SK-N-MC (cell line): Measurements from ENCODE around the gene DLST.

Experiments used
- DNase-seq: peaks from one replicate; pipeline ENCODE4 v3.0.0-alpha.2; 2011; ENCODE audit warnings: low read depth, low spot score
- H3K27ac ChIP-seq: fragments of 200-600 bp; sonication (generic); 2 replicates; pipeline ENCODE4 v1.5.1; 2016; ENCODE audit warnings: mixed run types
- H3K36me3 ChIP-seq: fragments of 200-600 bp; sonication (generic); 2 replicates; pipeline ENCODE4 v1.6.1; 2017; ENCODE audit warnings: antibody characterized with exemption, low read length, mixed read lengths; ENCODE audit not compliant: insufficient read depth
- H3K4me3 ChIP-seq: fragments of 200-600 bp; sonication (generic); 2 replicates; pipeline ENCODE4 v1.5.1; 2016
- H3K9ac ChIP-seq: fragments of 200-600 bp; sonication (generic); 2 replicates; pipeline ENCODE4 v1.8.0; 2017; ENCODE audit warnings: mixed run types, mixed read lengths; ENCODE audit not compliant: insufficient read length
- H3K9me3 ChIP-seq: fragments of 200-600 bp; sonication (generic); 2 replicates; pipeline ENCODE4 v1.6.1; 2017; ENCODE audit warnings: low read depth, mild to moderate bottlenecking, antibody characterized with exemption, low read length, moderate library complexity, mixed read lengths
- EZH2 ChIP-seq: fragments of 200-600 bp; sonication (generic); IDR thresholded peaks from one replicate; pipeline ENCODE4 v1.6.1; 2017; ENCODE audit warnings: antibody characterized with exemption
- FOXP2 ChIP-seq: optimal IDR thresholded peaks from 2 replicates; pipeline ENCODE3; 2011; ENCODE audit warnings: mild to moderate bottlenecking, moderate library complexity; ENCODE audit not compliant: insufficient read depth; ENCODE audit errors: extremely low read length, control extremely low read depth
- POLR2AphosphoS5 ChIP-seq: IDR thresholded peaks from 2 replicates; pipeline ENCODE4 v1.6.1; 2012; ENCODE audit warnings: mild to moderate bottlenecking, low read depth, low read length, borderline replicate concordance

The DLST gene

DNA sequence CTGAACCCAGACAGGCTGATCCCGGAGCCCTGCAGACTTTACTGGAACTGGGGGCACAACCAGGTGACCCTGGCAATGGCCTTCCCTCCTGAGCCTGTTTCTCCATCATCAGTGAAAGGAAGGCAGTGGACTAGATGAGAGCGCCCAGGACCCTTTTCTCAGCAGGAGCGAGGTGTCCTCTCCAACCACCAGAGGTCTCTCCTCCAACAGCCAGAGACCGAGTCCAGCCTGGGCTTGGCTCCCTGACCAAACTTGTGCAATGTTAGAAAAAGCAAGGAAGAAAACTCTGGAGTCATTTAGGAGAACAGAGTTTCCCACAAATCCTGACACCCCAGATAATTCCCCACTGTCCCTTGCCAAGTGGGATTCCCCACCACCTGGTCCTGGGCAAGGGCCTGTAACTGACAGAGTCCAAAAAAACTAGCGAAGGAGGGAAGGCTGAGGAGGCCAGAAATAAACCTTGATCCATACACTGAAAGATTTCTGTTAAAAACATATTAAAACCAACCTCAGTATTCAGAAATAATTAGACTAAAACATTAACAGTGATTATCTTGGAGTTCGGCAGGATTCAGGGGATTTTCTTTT lies 32.4 kb downstream of the DLST start:
- Histone ChIP-seq H3K4me3 (no peak overlapping the region), H3K27ac (0 out of 2 replicates have a peak overlapping the region, but pooled peaks have one; percentile 8), H3K9ac (no peak overlapping the region), H3K36me3 (no peaks in the 10 kb centered on the region), H3K9me3 (no peaks in the 10 kb centered on the region)
- no peak for TF ChIP-seq POLR2AphosphoS5
- no peak for TF ChIP-seq EZH2
- no peak for TF ChIP-seq FOXP2
- DNase-seq, result no peak

DNA sequence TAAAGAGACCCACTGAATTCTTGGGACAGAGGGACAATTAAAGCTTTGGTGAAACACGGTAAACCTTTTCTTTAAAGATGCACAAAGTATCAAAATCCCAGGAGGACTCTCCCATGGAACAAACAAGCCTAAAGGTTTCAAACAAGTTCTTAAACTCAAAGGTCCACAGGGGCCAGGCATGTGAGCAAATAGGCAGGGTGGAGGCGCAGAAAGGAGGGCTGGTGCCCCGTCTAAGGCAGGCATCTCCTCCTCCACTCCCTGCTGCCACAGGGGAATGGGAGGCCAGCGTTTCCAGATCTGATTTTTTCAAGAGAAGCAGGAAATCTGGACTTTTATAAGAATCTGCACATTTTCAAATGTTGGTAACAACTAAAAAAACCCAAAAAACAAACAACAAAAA lies 33.7 kb downstream of the DLST start:
- Histone ChIP-seq H3K36me3 (no peaks in the 10 kb centered on the region), H3K4me3 (no peak overlapping the region), H3K27ac (no peak overlapping the region), H3K9me3 (no peaks in the 10 kb centered on the region), H3K9ac (no peak overlapping the region)
- TF ChIP-seq FOXP2 (no peak), EZH2 (no peak)
- no peak for DNase-seq

DNA sequence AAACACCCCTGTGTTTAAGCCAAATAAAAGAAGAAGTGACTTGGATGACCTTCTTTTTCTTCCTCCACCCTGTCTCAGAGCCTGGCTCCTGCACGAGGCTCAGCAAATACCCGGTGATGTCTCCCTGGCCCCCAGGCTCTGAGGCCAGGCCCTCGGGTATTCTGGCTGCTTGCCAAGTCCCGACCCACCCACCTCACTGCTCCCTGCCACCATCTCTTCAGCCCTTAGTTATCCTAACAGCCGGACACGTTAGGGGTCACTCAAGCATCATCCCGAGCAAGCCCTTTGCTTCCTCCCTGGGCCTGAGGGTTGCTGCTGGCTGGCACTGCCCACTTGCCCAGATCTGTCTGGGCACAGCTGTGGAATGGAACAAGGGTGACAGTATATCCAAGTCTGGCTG lies 34.1 kb downstream of the DLST start:
- no peak for TF ChIP-seq POLR2AphosphoS5
- TF ChIP-seq EZH2, result no peak
- no peak for TF ChIP-seq FOXP2

DNA sequence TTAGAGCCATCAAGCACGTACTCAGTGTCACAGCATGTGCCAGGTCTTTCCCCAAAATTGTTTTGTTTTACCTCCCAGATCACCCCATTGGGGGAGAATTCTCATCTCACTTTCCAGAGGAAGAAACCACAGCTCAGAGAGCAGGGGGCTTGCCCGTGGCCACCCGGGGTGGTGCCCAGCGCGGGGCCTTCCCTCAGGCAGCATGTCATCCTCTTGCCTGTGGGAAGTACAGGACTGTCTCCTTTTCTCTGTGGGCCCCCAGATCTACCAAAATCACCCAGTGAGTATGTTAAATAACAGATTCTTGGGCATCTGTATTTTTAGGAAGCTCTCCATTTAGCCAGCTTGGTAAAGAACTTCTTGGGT lies 35.4 kb downstream of the DLST start:
- TF ChIP-seq EZH2, result no peak
- TF ChIP-seq FOXP2, result no peak
- no peak for TF ChIP-seq POLR2AphosphoS5
- peak overlapping the region; percentile 33 for H3K9ac ChIP-seq
- no peaks in the 10 kb centered on the region for H3K36me3 ChIP-seq
- peak overlapping the region; percentile 21; the same call in 1 of the 2 replicates for H3K27ac ChIP-seq
- H3K9me3 ChIP-seq, result no peaks in the 10 kb centered on the region
- no peak for DNase-seq
- no peak overlapping the region for H3K4me3 ChIP-seq

More for the DNA sequence above, 34.1 kb downstream of the DLST start:
- no peaks in the 10 kb centered on the region for H3K36me3 ChIP-seq
- H3K9ac ChIP-seq, result no peak overlapping the region
- DNase-seq, result no peak
- H3K9me3 ChIP-seq, result no peaks in the 10 kb centered on the region
- H3K27ac ChIP-seq, result no peak overlapping the region
- H3K4me3 ChIP-seq, result no peak overlapping the region

DNA sequence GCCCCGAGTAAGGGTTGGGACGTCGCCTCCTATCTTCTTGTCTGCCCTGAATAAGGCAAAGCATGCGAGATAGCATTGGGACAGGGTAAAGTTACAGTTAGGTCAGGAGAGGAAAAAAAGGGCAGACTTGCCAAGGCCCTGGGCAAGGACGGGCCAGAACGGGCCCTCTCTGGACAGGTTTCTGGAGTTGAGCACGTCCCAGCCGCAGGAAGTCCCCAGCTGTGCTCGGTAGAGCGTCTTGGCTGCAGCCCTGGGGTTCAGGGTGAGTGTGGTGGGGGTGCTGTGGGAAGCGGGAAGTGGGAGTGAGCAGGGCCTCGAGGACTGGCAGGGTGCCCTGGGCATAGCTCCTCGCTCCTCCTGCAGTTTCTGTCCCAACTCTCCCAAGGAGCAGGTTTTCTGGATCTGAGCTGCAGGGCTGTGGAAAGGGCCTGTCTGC lies 35.9 kb downstream of the DLST start:
- Histone ChIP-seq H3K9me3 (no peaks in the 10 kb centered on the region), H3K9ac (peak overlapping the region; percentile 33), H3K36me3 (no peaks in the 10 kb centered on the region), H3K27ac (peak overlapping the region; percentile 21; the same call in 1 of the 2 replicates), H3K4me3 (no peak overlapping the region)
- TF ChIP-seq POLR2AphosphoS5, result no peak
- TF ChIP-seq EZH2, result no peak
- no peak for TF ChIP-seq FOXP2
- DNase-seq, result no peak

- no peak for TF ChIP-seq EZH2
- no peak for TF ChIP-seq FOXP2
- no peak for TF ChIP-seq POLR2AphosphoS5
- H3K4me3 ChIP-seq, result no peak overlapping the region
- H3K9ac ChIP-seq, result no peak overlapping the region
- H3K27ac ChIP-seq, result no peak overlapping the region
- no peaks in the 10 kb centered on the region for H3K9me3 ChIP-seq
- no peak for DNase-seq
- H3K36me3 ChIP-seq, result no peaks in the 10 kb centered on the region
Measured at GRCh38 chr14:74918380-74918779, 36.7 kb downstream of the DLST start.

DNA sequence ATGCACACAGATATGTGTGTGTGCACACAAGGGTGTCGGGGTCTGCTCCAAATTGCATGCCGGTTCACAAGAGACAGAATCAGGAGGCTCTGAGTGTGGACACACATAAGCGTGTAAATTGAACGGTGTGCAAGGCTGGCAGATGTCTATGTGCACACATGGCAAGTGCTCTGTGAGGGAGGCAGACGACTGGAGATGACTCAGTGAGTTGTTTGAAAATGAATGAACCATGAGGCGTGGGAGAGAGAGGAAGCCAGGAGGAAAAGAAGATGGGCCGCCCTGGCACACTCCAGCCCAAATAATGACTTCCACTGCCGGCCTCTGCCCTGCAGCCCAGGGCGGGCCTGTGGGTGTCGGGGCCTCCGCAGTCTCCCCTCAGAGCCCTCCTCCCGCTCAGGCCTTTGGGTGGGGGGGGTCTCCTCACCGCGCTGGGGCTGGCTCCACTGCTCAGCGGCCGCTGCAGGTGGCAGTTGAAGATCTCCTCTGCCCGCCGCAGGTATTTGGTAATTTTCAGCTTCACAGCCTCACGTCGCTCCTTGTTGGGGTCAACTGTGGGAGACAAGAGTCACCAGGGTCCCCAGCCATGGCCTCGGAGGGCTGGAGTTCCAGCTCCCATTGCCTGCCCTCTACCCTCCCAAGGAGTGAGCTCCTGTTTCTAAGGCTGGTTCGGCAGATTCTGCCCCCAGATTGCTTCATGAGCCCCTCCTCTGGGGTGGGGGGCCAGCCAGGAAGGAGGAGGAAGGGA lies 37.9 kb downstream of the DLST start:
- TF ChIP-seq EZH2 (no peak), FOXP2 (no peak), POLR2AphosphoS5 (no peak)
- H3K36me3 ChIP-seq, result no peaks in the 10 kb centered on the region
- H3K27ac ChIP-seq, result no peak overlapping the region
- no peaks in the 10 kb centered on the region for H3K9me3 ChIP-seq
- no peak overlapping the region for H3K4me3 ChIP-seq
- no peak overlapping the region for H3K9ac ChIP-seq
- DNase-seq, result no peak

GRCh38 chr14:74920281-74920680 lies 38.6 kb downstream of the DLST start:
- no peak overlapping the region for H3K4me3 ChIP-seq
- no peak for DNase-seq
- no peaks in the 10 kb centered on the region for H3K36me3 ChIP-seq
- H3K9ac ChIP-seq, result no peak overlapping the region
- TF ChIP-seq FOXP2 (no peak), POLR2AphosphoS5 (no peak), EZH2 (no peak)
- no peak overlapping the region for H3K27ac ChIP-seq
- no peaks in the 10 kb centered on the region for H3K9me3 ChIP-seq

DNA sequence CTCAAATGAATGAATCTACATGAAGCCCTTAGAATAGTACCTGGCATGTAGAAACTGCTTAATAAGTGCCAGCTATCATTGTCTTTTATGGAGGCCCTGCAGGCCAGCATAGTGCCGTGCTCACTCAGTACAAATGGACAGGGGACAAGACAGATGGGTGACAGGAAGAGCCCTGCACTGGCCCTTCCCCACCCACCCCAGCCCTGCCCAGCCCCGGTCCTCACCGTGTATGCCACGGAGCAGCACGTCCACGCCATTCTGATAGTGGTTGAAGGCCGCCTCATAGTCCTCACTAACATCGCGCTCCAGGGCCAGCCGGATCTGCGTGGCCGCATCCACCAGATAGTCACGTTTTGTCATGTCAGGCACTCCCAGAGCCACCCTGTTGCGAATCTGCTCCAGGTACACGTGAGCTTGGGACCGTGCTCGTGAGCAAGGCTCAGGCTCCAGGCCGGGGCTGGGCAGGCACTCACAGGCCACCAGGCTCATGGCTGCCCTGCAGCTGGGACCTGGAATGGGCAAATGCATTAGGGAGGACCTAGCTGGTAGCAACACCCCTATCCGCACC lies 39.4 kb downstream of the DLST start:
- DNase-seq, result no peak
- Histone ChIP-seq H3K9ac (no peak overlapping the region), H3K27ac (no peak overlapping the region), H3K4me3 (no peak overlapping the region), H3K36me3 (no peaks in the 10 kb centered on the region), H3K9me3 (no peaks in the 10 kb centered on the region)
- TF ChIP-seq EZH2, result no peak
- TF ChIP-seq FOXP2, result no peak
- no peak for TF ChIP-seq POLR2AphosphoS5
